Stimulated activated CD8-positive, alpha-beta memory T cell treated with anti-CD3 and anti-CD28 coated beads, Interleukin-7, amount 100 ng/mL, for 24 hours (primary cell): Measurements from ENCODE around the gene MANBA.
"Not testable (repeated sequence)": the region's sequence is repeated elsewhere in the genome, so short reads cannot be mapped to it uniquely, and the experiment has no call there.

Experiments
- DNase-seq: peaks from one replicate; pipeline ENCODE4 v3.0.0-alpha.2; 2020; ENCODE audit warnings: low read depth

The MANBA gene

GRCh38 chr4:102620697-102621497 lies 139.9 kb downstream of the MANBA start:
- no peak for DNase-seq

GRCh38 chr4:102619776-102620631 lies 140.8 kb downstream of the MANBA start:
- DNase-seq: not testable (repeated sequence)

DNA sequence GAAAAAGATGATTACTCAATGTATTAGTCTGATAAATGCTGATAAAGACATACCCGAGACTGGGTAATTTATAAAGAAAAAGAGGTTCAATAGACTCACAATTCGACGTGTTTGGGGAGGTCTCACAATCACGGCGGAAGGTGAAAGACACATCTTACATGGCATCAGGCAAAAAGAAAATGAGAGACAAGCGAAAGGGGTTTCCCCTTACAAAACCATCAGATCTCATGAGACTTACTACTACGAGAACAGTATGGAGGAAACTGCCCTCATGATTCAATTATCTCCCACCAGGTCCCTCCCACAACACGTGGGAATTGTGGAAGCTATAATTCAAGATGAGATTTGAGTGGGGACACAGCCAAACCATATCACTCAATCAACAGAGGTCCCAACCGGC lies 141.7 kb downstream of the MANBA start:
- DNase-seq: not testable (repeated sequence)

- no peak for DNase-seq
These were observed 144.1 kb downstream of the MANBA start for GRCh38 chr4:102616636-102617035.

DNA sequence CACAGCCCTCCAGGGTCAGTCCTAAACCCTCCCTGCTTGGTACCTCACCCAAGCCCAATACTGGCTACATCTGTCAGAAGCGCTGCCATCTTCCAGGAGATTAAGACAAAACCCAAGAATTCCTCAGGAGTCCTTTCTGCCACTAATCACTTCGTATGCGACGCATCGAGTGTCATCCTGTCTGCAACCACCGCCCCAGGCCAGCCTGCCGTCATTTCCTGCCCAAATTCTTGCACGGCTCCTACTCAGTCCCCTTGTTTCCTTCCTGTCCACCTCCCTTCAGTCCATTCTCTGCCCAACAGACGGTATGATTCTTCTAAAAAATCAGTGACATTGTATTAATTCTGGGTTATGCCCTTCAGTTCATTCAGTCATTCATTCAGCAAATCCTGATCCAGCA lies 146.0 kb downstream of the MANBA start:
- no peak for DNase-seq

- no peak for DNase-seq
These were observed 147.9 kb downstream of the MANBA start for GRCh38 chr4:102612824-102613366.

- DNase-seq: no peak
These were observed 148.6 kb downstream of the MANBA start for GRCh38 chr4:102612210-102612609.

DNA sequence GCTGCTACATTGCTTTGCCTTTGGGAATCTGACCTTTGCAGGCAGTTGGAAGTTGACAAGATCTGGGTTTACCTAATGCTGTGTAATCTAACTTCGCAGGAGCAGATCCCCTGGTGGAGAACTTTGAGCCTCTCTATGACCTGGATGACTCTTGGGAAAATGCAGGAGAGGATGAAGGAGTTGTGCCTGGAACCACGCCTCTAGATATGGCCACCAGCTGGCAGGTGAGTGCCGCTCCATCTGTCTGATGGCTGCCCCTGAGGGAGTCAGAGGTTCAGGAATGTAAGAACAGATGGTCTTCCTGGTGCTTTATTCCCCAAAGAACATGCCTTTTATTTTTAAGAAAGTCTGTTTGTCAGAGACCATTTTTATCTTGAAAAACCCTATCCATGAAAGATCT lies 150.3 kb downstream of the MANBA start:
- no peak for DNase-seq

DNA sequence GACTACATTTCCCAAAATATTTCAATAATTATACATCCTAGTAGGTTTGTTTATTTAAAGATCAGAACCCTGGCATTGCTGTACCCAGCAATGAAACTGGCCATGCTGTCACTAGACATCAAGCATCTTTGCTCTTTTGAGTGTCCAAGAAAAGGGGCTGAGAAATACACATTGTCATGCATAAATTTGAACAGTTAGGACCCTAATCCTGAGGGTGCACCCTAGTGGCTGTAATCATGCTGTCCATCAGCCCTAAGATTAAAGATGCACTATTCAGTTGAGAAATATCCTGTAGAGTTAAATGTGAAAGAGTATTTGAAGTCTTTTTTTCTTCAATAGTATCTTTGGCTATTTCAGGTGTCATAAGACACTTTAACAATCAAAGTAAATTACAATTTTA lies 150.8 kb downstream of the MANBA start:
- no peak for DNase-seq

GRCh38 chr4:102608190-102608589 lies 152.6 kb downstream of the MANBA start:
- no peak for DNase-seq

DNA sequence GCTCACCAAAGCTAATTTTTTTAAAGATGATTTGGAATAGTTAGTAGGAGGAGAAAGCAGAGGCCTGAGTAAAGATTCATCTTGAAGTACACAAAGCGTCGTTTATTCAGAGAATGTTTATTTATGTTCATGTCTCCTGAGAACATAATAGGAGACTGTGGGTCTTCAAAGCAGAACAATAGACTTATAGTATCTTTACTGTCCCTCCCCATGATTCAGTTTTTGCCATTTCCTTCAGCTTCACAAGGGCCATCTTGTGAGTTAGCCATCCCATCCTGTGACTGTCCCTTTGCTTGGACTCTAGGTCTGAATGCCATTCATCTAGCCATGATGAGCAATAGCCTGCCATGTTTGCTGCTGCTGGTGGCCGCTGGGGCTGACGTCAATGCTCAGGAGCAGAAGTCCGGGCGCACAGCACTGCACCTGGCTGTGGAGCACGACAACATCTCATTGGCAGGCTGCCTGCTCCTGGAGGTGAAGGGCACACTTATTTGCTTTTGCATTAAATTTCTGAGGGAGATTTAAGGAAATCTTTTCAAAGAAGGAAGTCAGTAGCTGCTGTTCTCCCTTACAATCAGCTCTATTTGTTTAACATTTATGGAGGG lies 153.8 kb downstream of the MANBA start:
- DNase-seq: no peak

DNA sequence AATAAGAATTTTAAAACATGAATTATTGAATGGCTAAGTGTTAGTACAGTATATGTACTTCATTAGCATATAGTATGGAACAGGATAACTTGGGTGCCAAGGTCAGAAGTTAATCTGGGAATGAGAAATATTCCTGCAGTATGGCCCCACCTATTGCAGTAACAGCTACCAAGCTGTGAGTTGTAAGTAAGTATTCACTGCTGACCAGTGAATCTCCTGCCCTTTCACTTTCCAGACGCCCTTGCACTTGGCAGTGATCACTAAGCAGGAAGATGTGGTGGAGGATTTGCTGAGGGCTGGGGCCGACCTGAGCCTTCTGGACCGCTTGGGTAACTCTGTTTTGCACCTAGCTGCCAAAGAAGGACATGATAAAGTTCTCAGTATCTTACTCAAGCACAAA lies 154.5 kb downstream of the MANBA start:
- no peak for DNase-seq

GRCh38 chr4:102604222-102604940 lies 156.4 kb downstream of the MANBA start:
- no peak for DNase-seq

GRCh38 chr4:102601586-102602227 lies 159.1 kb downstream of the MANBA start:
- no peak for DNase-seq

GRCh38 chr4:102600689-102601088 lies 160.1 kb downstream of the MANBA start:
- DNase-seq: no peak

DNA sequence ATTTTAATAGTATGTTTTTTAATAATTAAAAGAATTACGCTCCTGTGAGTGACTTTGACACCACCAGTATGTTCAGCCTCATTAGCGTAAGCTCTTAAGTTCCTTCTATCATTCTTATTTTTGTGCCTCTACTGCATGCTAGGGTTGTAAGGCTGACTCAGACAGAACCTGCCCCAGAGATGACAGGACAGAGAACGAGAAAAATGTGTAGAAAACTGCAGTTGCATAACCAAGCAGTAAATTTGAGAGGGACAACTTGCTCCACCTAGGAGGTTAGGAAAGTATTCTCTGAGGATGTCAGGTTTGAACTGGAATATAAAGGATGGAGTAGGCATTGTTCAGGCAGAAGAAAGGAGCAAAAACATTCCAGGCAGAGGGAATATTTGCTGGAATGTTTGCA lies 160.9 kb downstream of the MANBA start:
- no peak for DNase-seq

- no peak for DNase-seq
These were observed 161.3 kb downstream of the MANBA start for GRCh38 chr4:102599455-102599854.

GRCh38 chr4:102598762-102599374 lies 161.9 kb downstream of the MANBA start:
- DNase-seq: no peak

GRCh38 chr4:102598086-102598761 lies 162.5 kb downstream of the MANBA start:
- DNase-seq: no peak

DNA sequence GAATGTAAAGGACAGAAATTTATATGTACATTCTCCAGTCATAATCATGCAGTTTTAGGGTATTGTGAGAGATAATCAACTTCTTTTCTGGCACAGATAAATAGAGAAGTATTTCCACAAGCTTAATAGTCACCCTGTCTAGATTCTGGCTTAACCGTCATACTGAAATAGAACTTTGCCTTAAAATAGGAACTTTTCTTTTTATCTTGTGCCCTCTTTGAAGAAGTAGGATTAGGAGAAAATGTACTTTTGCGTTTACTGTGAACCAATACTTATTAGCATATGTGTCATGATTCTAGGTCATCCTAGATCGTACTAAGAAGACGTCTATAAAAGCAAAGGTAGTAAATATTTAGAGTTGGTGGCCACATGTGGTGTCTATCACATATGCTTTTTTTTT lies 164.2 kb downstream of the MANBA start:
- DNase-seq: no peak
